NOMO-1 treated with DMSO at 0.1 percent for 48 hours (cell line): ENCODE data around the gene FAM89A.
"Not testable (repeated sequence)": the region's sequence is repeated elsewhere in the genome, so short reads cannot be mapped to it uniquely, and the experiment has no call there.

Experiments
- DNase-seq: peaks from one replicate; lab custom pipeline; 2025; ENCODE audit not compliant: unreplicated experiment; lab: John Stamatoyannopoulos, UW

The FAM89A gene

GRCh38 chr1:231035799-231036198 is 4.3 kb downstream of the FAM89A start:
- DNase-seq, result no peak

GRCh38 chr1:231032963-231033362 is 7.1 kb downstream of the FAM89A start:
- no peak for DNase-seq

GRCh38 chr1:231029841-231030240 is 10.2 kb downstream of the FAM89A start:
- no peak for DNase-seq

GRCh38 chr1:231029247-231029646 is 10.8 kb downstream of the FAM89A start:
- not testable (repeated sequence) for DNase-seq

- DNase-seq, result no peak
Observed at GRCh38 chr1:231028682-231029081, 11.4 kb downstream of the FAM89A start.

- DNase-seq, result no peak
Observed at GRCh38 chr1:231027971-231028370, 12.1 kb downstream of the FAM89A start.

GRCh38 chr1:231027136-231027925 is 12.7 kb downstream of the FAM89A start:
- no peak for DNase-seq

- DNase-seq, result no peak
Observed at GRCh38 chr1:231026576-231026975, 13.5 kb downstream of the FAM89A start.

- no peak for DNase-seq
Observed at GRCh38 chr1:231023150-231023549, 16.9 kb downstream of the FAM89A start.

GRCh38 chr1:231022543-231022942 is 17.5 kb downstream of the FAM89A start:
- not testable (repeated sequence) for DNase-seq

GRCh38 chr1:231021540-231022031 is 18.5 kb downstream of the FAM89A start:
- DNase-seq, result peak; percentile 44

- no peak for DNase-seq
Observed at GRCh38 chr1:231020816-231021215, 19.2 kb downstream of the FAM89A start.

- peak; percentile 82 for DNase-seq
Observed at GRCh38 chr1:231020139-231020601, 19.9 kb downstream of the FAM89A start.

GRCh38 chr1:231019711-231020110 is 20.3 kb downstream of the FAM89A start:
- no peak for DNase-seq

- DNase-seq, result no peak
Observed at GRCh38 chr1:231016966-231017365, 23.1 kb downstream of the FAM89A start.

GRCh38 chr1:231016234-231016633 is 23.8 kb downstream of the FAM89A start:
- no peak for DNase-seq

GRCh38 chr1:231013391-231014015 is 26.6 kb downstream of the FAM89A start:
- DNase-seq, result no peak

- no peak for DNase-seq
Observed at GRCh38 chr1:231011963-231012362, 28.1 kb downstream of the FAM89A start.

- DNase-seq, result no peak
Observed at GRCh38 chr1:231011360-231011759, 28.7 kb downstream of the FAM89A start.

- not testable (repeated sequence) for DNase-seq
Observed at GRCh38 chr1:231007535-231007934, 32.5 kb downstream of the FAM89A start.

- DNase-seq, result no peak
Observed at GRCh38 chr1:231001892-231002291, 38.2 kb downstream of the FAM89A start.

- DNase-seq, result no peak
Observed at GRCh38 chr1:231000639-231001038, 39.4 kb downstream of the FAM89A start.
